Naive thymus-derived CD4-positive, alpha-beta T cell (primary cell): Measurements from ENCODE around the gene KLHL22. TPM values are rescaled to one million over a fixed set of nuclear protein-coding genes. Genes with fewer than 3 reads are reported as not detected.
"Not testable (repeated sequence)": the region's sequence is repeated elsewhere in the genome, so short reads cannot be mapped to it uniquely, and the experiment has no call there.

Experiments
- ATAC-seq: fragments of 150-1000 bp; cut with Tn5 transposase; 2 replicates; pipeline ENCODE4 v1.10.0; 2021; ENCODE audit warnings: mild to moderate bottlenecking, moderate library complexity
- CTCF ChIA-PET: fragments of 350-600 bp; sonication (Branson Sonifier 250); formaldehyde crosslinking; loops from one replicate; lab custom pipeline; 2021; ENCODE audit warnings: antibody characterized with exemption; lab: Charles Lee
- POLR2A ChIA-PET: fragments of 350-600 bp; sonication (Branson Sonifier 250); formaldehyde crosslinking; loops from one replicate; lab custom pipeline; 2021; ENCODE audit warnings: antibody characterized with exemption, inconsistent platforms; lab: Charles Lee
- DNase-seq, 9 donors: peaks; one replicate each; pipeline versions ENCODE4 v3.0.0 to v3.0.0-alpha.2; 2020 to 2022; ENCODE audit warnings: mixed read lengths in 1 of 9
- H3K27ac ChIP-seq: one replicate; pipeline ENCODE4 v1.7.0; 2013; ENCODE audit warnings: mild to moderate bottlenecking, low read depth, low read length, moderate library complexity
- H3K27me3 ChIP-seq, 2 donors: one replicate each; pipeline ENCODE4 v1.7.0; 2013; ENCODE audit warnings: low read length in 2 of 2, mild to moderate bottlenecking in 2 of 2, moderate library complexity in 2 of 2; ENCODE audit not compliant: control insufficient read depth in 2 of 2, insufficient read depth in 2 of 2
- H3K36me3 ChIP-seq, 3 experiments: 1 replicate in 2 of 3; 2 replicates in 1 of 3; pipeline ENCODE4 v1.7.0; 2013; ENCODE audit warnings: low read length in 3 of 3, mild to moderate bottlenecking in 3 of 3, moderate library complexity in 1 of 3; ENCODE audit not compliant: insufficient read depth in 3 of 3, control insufficient read depth in 2 of 3
- H3K4me1 ChIP-seq, 2 donors: one replicate each; pipeline ENCODE4 v1.7.0; 2013; ENCODE audit warnings: low read length in 2 of 2, mild to moderate bottlenecking in 2 of 2, moderate library complexity in 1 of 2; ENCODE audit not compliant: control insufficient read depth in 2 of 2, insufficient read depth in 2 of 2
- H3K4me3 ChIP-seq: 2 replicates; pipeline ENCODE4 v1.7.0; 2013; ENCODE audit warnings: mild to moderate bottlenecking, low read length
- H3K9me3 ChIP-seq, 3 experiments: 1 replicate in 2 of 3; 2 replicates in 1 of 3; pipeline ENCODE4 v1.7.0; 2013; ENCODE audit warnings: low read length in 3 of 3; ENCODE audit not compliant: control insufficient read depth in 2 of 3
- H3K27ac Mint-ChIP-seq, 9 donors: one replicate each; pipeline ENCODE4 v1.8.0; 2020 to 2022; ENCODE audit warnings: mixed read lengths in 9 of 9, mild to moderate bottlenecking in 8 of 9, moderate library complexity in 5 of 9, inconsistent platforms in 2 of 9
- H3K27me3 Mint-ChIP-seq, 5 donors: one replicate each; pipeline ENCODE4 v1.8.0; 2021 to 2022; ENCODE audit warnings: mixed read lengths in 5 of 5, mild to moderate bottlenecking in 1 of 5
- H3K36me3 Mint-ChIP-seq, 5 donors: one replicate each; pipeline ENCODE4 v1.8.0; 2020 to 2022; ENCODE audit warnings: mixed read lengths in 5 of 5, mild to moderate bottlenecking in 3 of 5, inconsistent platforms in 1 of 5
- H3K4me1 Mint-ChIP-seq, 7 donors: one replicate each; pipeline ENCODE4 v1.8.0; 2020 to 2022; ENCODE audit warnings: mixed read lengths in 7 of 7, mild to moderate bottlenecking in 3 of 7, inconsistent platforms in 1 of 7
- H3K4me3 Mint-ChIP-seq, 10 donors: one replicate each; pipeline ENCODE4 v1.8.0; 2020 to 2022; ENCODE audit warnings: mild to moderate bottlenecking in 10 of 10, mixed read lengths in 10 of 10, moderate library complexity in 6 of 10, inconsistent platforms in 2 of 10
- H3K9me3 Mint-ChIP-seq, 11 donors: one replicate each; pipeline ENCODE4 v1.8.0; 2020 to 2022; ENCODE audit warnings: mixed read lengths in 11 of 11, mild to moderate bottlenecking in 4 of 11, inconsistent platforms in 1 of 11, moderate library complexity in 1 of 11
- intact Hi-C, 2 donors: fragments of 100-400 bp; cut with micrococcal nuclease; formaldehyde crosslinking; loops; one replicate each; pipeline ENCODE4 v1.15.1; 2023
- polyA plus RNA-seq, 2 donors: library from polyadenylated mRNA; unstranded; fragments of 300-500 nt; fragmentation: Illumina TruSeq; gene quantifications; one replicate each; pipeline ENCODE4 v1.2.3, GENCODE V29; 2021
- total RNA-seq, 6 experiments: library from RNA in 5 of 6; stranded (reverse) in 5 of 6; gene quantifications; 1 replicate in 5 of 6; 2 replicates in 1 of 6; pipeline ENCODE4 v1.2.3 and lab custom pipeline; 2021 to 2026

The KLHL22 gene
- total and polyA plus RNA-seq, 7 experiments from 2014 or later, result 20.6 to 71.3 (median 40.0) TPM

GRCh38 chr22:20418211-20418788, 77.3 kb downstream of the KLHL22 start:
- CTCF ChIA-PET, result interaction anchor here (0.6 to 3.5 kb wide), 30 partner anchors 10 to 1650 kb away, joined by 3 to 55 read pairs (median 4); no protein-coding TSS in a partner anchor
- peak overlapping the region in 9 of 10 donors; percentile 20 to 77 (median 57) for H3K4me3 Mint-ChIP-seq
- H3K4me1 Mint-ChIP-seq, result peaks cover 0 to 8% (median 0%) of the 10 kb centered on the region in 7 donors
- ATAC-seq (peak; percentile 92), DNase-seq (peak; percentile 53 to 78 (median 68))
- peak overlapping the region; percentile 56 for H3K4me3 ChIP-seq
- no peaks in the 10 kb centered on the region for H3K9me3 ChIP-seq
- H3K27ac Mint-ChIP-seq, result peak overlapping the region in 1 of 9 donors; percentile 43
- H3K9me3 Mint-ChIP-seq, result peaks cover 0 to 2% (median 0%) of the 10 kb centered on the region in 11 donors
- H3K4me1 ChIP-seq, result peaks cover 0 to 6% of the 10 kb centered on the region in 2 donors
- peaks cover 0 to 22% (median 0%) of the 10 kb centered on the region in 5 donors for H3K27me3 Mint-ChIP-seq
- H3K36me3 ChIP-seq, result no peaks in the 10 kb centered on the region
- intact Hi-C loops, result loop anchor here (1.0 to 5.0 kb wide), 9 partner anchors 11 to 366 kb away; no protein-coding TSS in a partner anchor
- POLR2A ChIA-PET, result interaction anchor here (0.6 to 2.5 kb wide), 12 partner anchors 38 to 346 kb away, joined by 3 to 15 read pairs (median 4); no protein-coding TSS in a partner anchor
- H3K36me3 Mint-ChIP-seq, result no peaks in the 10 kb centered on the region
- H3K27me3 ChIP-seq, result no peaks in the 10 kb centered on the region
- H3K27ac ChIP-seq, result no peak overlapping the region

GRCh38 chr22:20415699-20416098, 79.9 kb downstream of the KLHL22 start:
- H3K27me3 ChIP-seq, H3K4me3 Mint-ChIP-seq, DNase-seq, H3K27ac ChIP-seq, H3K4me3 ChIP-seq, CTCF ChIA-PET, POLR2A ChIA-PET, ATAC-seq, H3K4me1 Mint-ChIP-seq, H3K27ac Mint-ChIP-seq, H3K36me3 ChIP-seq, H3K36me3 Mint-ChIP-seq, H3K9me3 Mint-ChIP-seq, H3K4me1 ChIP-seq, H3K9me3 ChIP-seq: not testable (repeated sequence)
- peaks cover 0 to 28% (median 0%) of the 10 kb centered on the region in 5 donors for H3K27me3 Mint-ChIP-seq
- intact Hi-C loops, result loop anchor here in 1 of 2 donors (5.0 kb wide), 1 partner anchor 152 kb away; no protein-coding TSS in a partner anchor

DNA sequence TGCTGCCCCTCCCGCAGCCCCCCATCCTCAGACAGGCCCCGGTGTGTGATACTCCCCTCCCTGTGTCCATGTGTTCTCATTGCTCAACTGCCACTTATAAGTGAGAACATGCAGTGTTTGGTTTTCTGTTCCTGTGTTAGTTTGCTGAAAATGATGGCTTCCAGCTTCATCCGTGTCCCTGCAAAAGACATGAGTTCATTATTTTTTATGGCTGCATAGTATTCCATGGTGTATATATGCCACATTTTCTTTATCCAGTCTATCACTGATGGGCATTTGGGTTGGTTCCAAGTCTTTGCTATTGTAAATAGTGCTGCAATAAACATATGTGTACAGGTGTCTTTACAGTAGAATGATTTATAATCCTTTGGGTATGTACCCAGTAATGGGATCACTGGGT, 80.4 kb downstream of the KLHL22 start:
- H3K27ac ChIP-seq, H3K4me3 ChIP-seq, ATAC-seq, H3K9me3 Mint-ChIP-seq, H3K4me1 Mint-ChIP-seq, H3K4me1 ChIP-seq, H3K36me3 ChIP-seq, DNase-seq, H3K36me3 Mint-ChIP-seq, CTCF ChIA-PET, H3K4me3 Mint-ChIP-seq, H3K27ac Mint-ChIP-seq, H3K9me3 ChIP-seq, POLR2A ChIA-PET, H3K27me3 ChIP-seq: not testable (repeated sequence)
- peaks cover 0 to 28% (median 0%) of the 10 kb centered on the region in 5 donors for H3K27me3 Mint-ChIP-seq
- intact Hi-C loops, result loop anchor here in 1 of 2 donors (5.0 kb wide), 1 partner anchor 152 kb away; no protein-coding TSS in a partner anchor

GRCh38 chr22:20414450-20414849, 81.1 kb downstream of the KLHL22 start:
- Mint-ChIP-seq H3K27ac (no peak overlapping the region), H3K36me3 (no peaks in the 10 kb centered on the region), H3K4me3 (no peak overlapping the region), H3K9me3 (no peaks in the 10 kb centered on the region), H3K27me3 (peaks cover 0 to 28% (median 0%) of the 10 kb centered on the region in 5 donors), H3K4me1 (peaks cover 0 to 8% (median 0%) of the 10 kb centered on the region in 7 donors)
- no peak for DNase-seq
- H3K27me3 ChIP-seq, result no peaks in the 10 kb centered on the region
- H3K4me1 ChIP-seq, result peaks cover 0 to 6% of the 10 kb centered on the region in 2 donors
- H3K36me3 ChIP-seq, result no peaks in the 10 kb centered on the region
- no peak for ATAC-seq
- POLR2A ChIA-PET, result no interaction called here
- no peak overlapping the region for H3K27ac ChIP-seq
- intact Hi-C loops, result no loop called here
- no peak overlapping the region for H3K4me3 ChIP-seq
- CTCF ChIA-PET, result no interaction called here
- no peaks in the 10 kb centered on the region for H3K9me3 ChIP-seq

GRCh38 chr22:20414059-20414440, 81.5 kb downstream of the KLHL22 start:
- Histone ChIP-seq H3K9me3 (no peaks in the 10 kb centered on the region), H3K27me3 (no peaks in the 10 kb centered on the region), H3K4me1 (peaks cover 0 to 6% of the 10 kb centered on the region in 2 donors), H3K36me3 (no peaks in the 10 kb centered on the region), H3K4me3 (no peak overlapping the region), H3K27ac (no peak overlapping the region)
- ATAC-seq (no peak), DNase-seq (no peak)
- H3K27me3 Mint-ChIP-seq, result peaks cover 0 to 28% (median 0%) of the 10 kb centered on the region in 5 donors
- CTCF ChIA-PET, result interaction anchor here (0.9 kb wide), 1 partner anchor 192 kb away, joined by 3 read pairs; no protein-coding TSS in a partner anchor
- H3K4me1 Mint-ChIP-seq, result peaks cover 0 to 7% (median under 1%) of the 10 kb centered on the region in 7 donors
- H3K9me3 Mint-ChIP-seq, result no peaks in the 10 kb centered on the region
- POLR2A ChIA-PET, result no interaction called here
- intact Hi-C loops, result no loop called here
- H3K4me3 Mint-ChIP-seq, result no peak overlapping the region
- no peaks in the 10 kb centered on the region for H3K36me3 Mint-ChIP-seq
- peak overlapping the region in 1 of 9 donors; percentile 82 for H3K27ac Mint-ChIP-seq

DNA sequence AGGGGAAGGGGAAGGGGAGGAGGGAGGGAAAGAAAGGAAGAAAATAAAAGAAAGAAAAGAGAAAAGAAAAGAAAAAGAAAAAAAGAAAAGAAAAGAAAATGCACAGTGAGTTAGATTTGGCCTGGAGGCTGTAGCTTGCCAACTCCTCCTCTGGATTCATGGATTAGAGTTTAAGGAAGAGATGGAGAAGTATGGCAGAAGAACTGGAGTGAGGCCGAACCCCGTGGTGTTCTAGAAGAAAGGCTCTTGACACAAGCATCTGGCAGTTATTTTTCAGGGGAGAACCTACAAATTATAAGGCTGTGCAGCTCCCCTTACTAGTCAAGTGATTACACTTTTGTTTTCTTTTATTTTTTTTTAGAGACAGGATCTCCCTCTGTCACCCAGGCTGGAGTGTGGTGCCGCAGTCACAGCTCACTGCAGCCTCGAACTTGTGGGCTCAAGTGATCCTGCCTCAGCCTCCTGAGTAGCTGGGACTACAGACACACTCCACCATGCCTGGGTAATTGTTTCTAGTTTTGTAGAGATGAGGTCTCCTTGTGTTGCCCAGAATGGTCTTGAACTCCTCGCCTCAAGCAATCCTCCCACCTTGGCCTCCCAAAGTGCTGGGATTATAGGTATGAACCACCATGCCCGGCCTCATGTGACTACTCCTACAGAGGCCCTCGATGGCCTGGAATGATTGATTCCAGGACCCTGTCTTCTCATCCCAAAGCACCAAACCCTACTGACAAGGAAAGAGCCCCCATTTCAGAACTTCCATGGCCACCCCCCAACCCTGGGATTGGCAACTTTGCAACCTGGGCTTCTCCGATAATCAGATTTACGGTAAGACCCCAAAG, 82.2 kb downstream of the KLHL22 start:
- POLR2A ChIA-PET, result no interaction called here
- no peaks in the 10 kb centered on the region for H3K9me3 ChIP-seq
- intact Hi-C loops, result no loop called here
- H3K4me3 Mint-ChIP-seq, result no peak overlapping the region
- no peak overlapping the region for H3K4me3 ChIP-seq
- H3K4me1 ChIP-seq, result peaks cover 0 to 6% of the 10 kb centered on the region in 2 donors
- no peaks in the 10 kb centered on the region for H3K9me3 Mint-ChIP-seq
- H3K4me1 Mint-ChIP-seq, result peaks cover 0 to 5% (median 0%) of the 10 kb centered on the region in 7 donors
- H3K36me3 Mint-ChIP-seq, result peaks cover 0 to 2% (median 0%) of the 10 kb centered on the region in 5 donors
- H3K36me3 ChIP-seq, result no peaks in the 10 kb centered on the region
- no peak overlapping the region for H3K27ac Mint-ChIP-seq
- no peak for ATAC-seq
- peaks cover 0 to 28% (median 0%) of the 10 kb centered on the region in 5 donors for H3K27me3 Mint-ChIP-seq
- no peak overlapping the region for H3K27ac ChIP-seq
- no peaks in the 10 kb centered on the region for H3K27me3 ChIP-seq
- CTCF ChIA-PET, result interaction anchor here (0.9 to 1.2 kb wide), 2 partner anchors 36 to 193 kb away, joined by 3 to 4 read pairs; no protein-coding TSS in a partner anchor
- no peak for DNase-seq
